Measurements from ENCODE around the gene ATP8B1. TPM values are rescaled to one million over a fixed set of nuclear protein-coding genes. Genes with fewer than 3 reads are reported as not detected.
"Not testable (repeated sequence)": the region's sequence is repeated elsewhere in the genome, so short reads cannot be mapped to it uniquely, and the experiment has no call there.

The ATP8B1 gene
- total RNA-seq = 10 to 100 TPM in 1 of 9 donors, 1 to 10 TPM in 8; 5.3 to 12.8 (median 6.5) TPM
- polyA plus RNA-seq = 1 to 10 TPM; 3.0 to 3.7 TPM
- long read RNA-seq, donor 1, partial matches to known transcripts = 3 of 6 reads
- long read RNA-seq, donor 1, other reads (novel, unspliced or antisense) = 3 of 6 reads
- long read RNA-seq, donor 2, partial matches to known transcripts = 3 of 5 reads
- long read RNA-seq, donor 2, other reads (novel, unspliced or antisense) = 2 of 5 reads
- long read RNA-seq, donor 3, partial matches to known transcripts = 5 of 6 reads
- long read RNA-seq, donor 3, other reads (novel, unspliced or antisense) = 1 of 6 reads

- TF ChIP-seq CTCF (IDR thresholded peaks at IDR 0.05) = no peak
- TF ChIP-seq POLR2A (IDR thresholded peaks at IDR 0.05) = peak in 1 of 2 donors; percentile 76
- Histone ChIP-seq H3K4me1 (peaks cover 0 to 65% (median 26%) of the 10 kb centered on the region in 12 donors), H3K27ac (peak within 1 kb of the TSS; percentile 70 to 97 (median 92)), H3K27me3 (peaks cover 0 to 46% (median 0%) of the 10 kb centered on the region in 9 donors), H3K4me3 (peak within 1 kb of the TSS; percentile 78 to 97 (median 90)), H3K36me3 (no peaks in the 10 kb centered on the region), H3K9me3 (no peaks in the 10 kb centered on the region)
- 1 to 3% (median 2%) methylated on average over 41 to 77 of the region's 77 CpGs for WGBS, 4 donors
- DNase-seq (peak; percentile 84 to 87 (median 86)), ATAC-seq (peak; percentile 88 to 95 (median 91))
- intact Hi-C loops (cut with DNase I) = loop anchor here in 4 of 10 donors (5.0 to 10.0 kb wide), 8 partner anchors 36 to 181 kb away; partner anchors contain the start of gene NARS1 (in 1 of the 4)
These were observed at the start of gene ATP8B1 for GRCh38 chr18:57803103-57803969. Gene ATP8B1, minus strand, starts transcription at chr18:57803315. Its CDS starts 71,508 bp downstream, at chr18:57731807.

GRCh38 chr18:57850063-57850462 lies 46.9 kb upstream of the ATP8B1 start:
- intact Hi-C loops (cut with DNase I) = no loop called here
- no peak overlapping the region for H3K27ac ChIP-seq
- no peak for TF ChIP-seq CTCF (IDR thresholded peaks at IDR 0.05)
- no peak for TF ChIP-seq POLR2A (IDR thresholded peaks at IDR 0.05)
- no peak for DNase-seq
- no peak for ATAC-seq
- H3K27me3 ChIP-seq = no peaks in the 10 kb centered on the region
- H3K36me3 ChIP-seq = no peaks in the 10 kb centered on the region
- H3K4me1 ChIP-seq = peaks cover 0 to 14% (median 7%) of the 10 kb centered on the region in 12 donors
- 51 to 77% (median 66%) methylated on average over 3 of the region's 3 CpGs for WGBS, 4 donors
- no peak overlapping the region for H3K4me3 ChIP-seq
- peaks cover 0 to 4% (median 0%) of the 10 kb centered on the region in 12 donors for H3K9me3 ChIP-seq

DNA sequence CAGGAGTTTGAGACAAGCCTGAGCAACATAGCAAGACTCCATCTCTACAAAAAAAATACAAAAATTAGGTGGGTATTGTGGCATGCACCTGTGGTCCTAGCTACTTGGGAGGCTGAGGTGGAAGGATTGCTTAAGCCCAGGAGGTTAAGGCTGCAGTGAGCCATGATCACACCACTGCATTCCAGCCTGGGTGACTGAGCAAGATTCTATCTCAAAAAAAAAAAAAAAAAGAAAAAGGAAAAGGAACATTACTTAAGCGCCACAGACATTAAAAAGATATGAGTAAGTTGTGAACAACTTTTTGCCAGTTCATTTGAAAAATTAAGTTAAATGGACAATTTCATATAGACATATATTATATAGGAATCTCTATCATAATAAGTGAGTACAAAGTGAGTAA lies 45.3 kb upstream of the ATP8B1 start:
- 93 to 100% (median 95%) methylated on average over 1 of the region's 1 CpG for WGBS, 4 donors
- H3K4me3 ChIP-seq; H3K36me3 ChIP-seq; H3K9me3 ChIP-seq; H3K27ac ChIP-seq; DNase-seq; H3K27me3 ChIP-seq; intact Hi-C loops (cut with DNase I); ATAC-seq: not testable (repeated sequence)
- peaks cover 0 to 14% (median 7%) of the 10 kb centered on the region in 12 donors for H3K4me1 ChIP-seq

GRCh38 chr18:57847431-57847830 lies 44.3 kb upstream of the ATP8B1 start:
- H3K9me3 ChIP-seq; H3K36me3 ChIP-seq; ATAC-seq; H3K4me3 ChIP-seq; intact Hi-C loops (cut with DNase I); H3K27me3 ChIP-seq; DNase-seq; H3K27ac ChIP-seq: not testable (repeated sequence)
- peaks cover 0 to 14% (median 7%) of the 10 kb centered on the region in 12 donors for H3K4me1 ChIP-seq
- WGBS, 4 donors = 93 to 98% (median 97%) methylated on average over 2 of the region's 2 CpGs

DNA sequence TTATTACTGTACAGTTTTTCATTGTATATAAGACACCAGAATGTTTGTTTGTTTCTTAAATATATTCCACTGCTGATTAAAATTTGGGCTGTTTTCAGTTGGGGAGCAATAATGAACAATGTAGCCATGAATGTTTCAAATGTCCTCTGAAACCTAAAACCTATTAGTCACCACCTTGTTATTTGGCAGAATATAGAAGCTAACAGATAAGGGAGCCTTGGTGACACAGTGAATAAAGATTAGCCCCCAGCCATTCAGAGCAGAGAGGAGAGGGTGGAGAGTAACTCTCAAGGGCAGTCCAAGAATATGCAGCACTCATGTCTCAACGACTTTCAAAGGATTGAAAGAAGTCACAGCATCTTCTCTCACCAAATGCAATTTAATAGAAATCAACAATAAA lies 43.1 kb upstream of the ATP8B1 start:
- Histone ChIP-seq H3K27me3 (no peaks in the 10 kb centered on the region), H3K4me3 (no peak overlapping the region), H3K27ac (peak overlapping the region in 4 of 12 donors; percentile 3 to 46 (median 24)), H3K4me1 (peaks cover 0 to 14% (median 7%) of the 10 kb centered on the region in 12 donors), H3K36me3 (no peaks in the 10 kb centered on the region), H3K9me3 (peaks cover 0 to 4% (median 0%) of the 10 kb centered on the region in 12 donors)
- TF ChIP-seq POLR2A (IDR thresholded peaks at IDR 0.05) = no peak
- WGBS, 4 donors = 11 to 24% (median 18%) methylated on average over 1 of the region's 1 CpG
- DNase-seq = no peak
- peak in 3 of 4 donors; percentile 93 to 97 (median 97) for ATAC-seq
- intact Hi-C loops (cut with DNase I) = no loop called here
